ENCODE data around the gene METTL23. TPM values are rescaled to one million over a fixed set of nuclear protein-coding genes. Genes with fewer than 3 reads are reported as not detected.

METTL23 gene
- polyA plus RNA-seq, 1 donor from 2014 or later, result 59.8 TPM

DNA sequence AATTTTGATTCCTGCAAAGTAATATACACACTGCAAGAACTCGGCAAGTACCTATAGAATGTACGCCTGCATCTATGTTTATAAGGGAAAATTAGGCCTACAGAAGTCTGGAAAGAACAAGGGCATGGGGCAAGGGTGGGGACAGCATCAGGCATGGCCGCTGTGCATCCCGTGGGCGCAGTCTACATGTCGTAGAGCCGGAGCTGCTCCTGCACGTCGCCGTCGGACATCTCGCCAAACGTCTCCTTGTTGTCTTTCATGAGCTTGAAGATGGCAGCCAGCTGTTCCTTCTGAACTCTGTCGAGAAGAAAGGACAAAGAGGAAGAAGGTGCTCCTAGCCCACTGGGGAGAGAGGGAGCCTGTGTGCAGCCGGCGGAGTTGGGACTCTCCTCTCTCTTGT lies 49.2 kb upstream of the METTL23 start (continued):
- TF ChIP-seq, protein P1, sequence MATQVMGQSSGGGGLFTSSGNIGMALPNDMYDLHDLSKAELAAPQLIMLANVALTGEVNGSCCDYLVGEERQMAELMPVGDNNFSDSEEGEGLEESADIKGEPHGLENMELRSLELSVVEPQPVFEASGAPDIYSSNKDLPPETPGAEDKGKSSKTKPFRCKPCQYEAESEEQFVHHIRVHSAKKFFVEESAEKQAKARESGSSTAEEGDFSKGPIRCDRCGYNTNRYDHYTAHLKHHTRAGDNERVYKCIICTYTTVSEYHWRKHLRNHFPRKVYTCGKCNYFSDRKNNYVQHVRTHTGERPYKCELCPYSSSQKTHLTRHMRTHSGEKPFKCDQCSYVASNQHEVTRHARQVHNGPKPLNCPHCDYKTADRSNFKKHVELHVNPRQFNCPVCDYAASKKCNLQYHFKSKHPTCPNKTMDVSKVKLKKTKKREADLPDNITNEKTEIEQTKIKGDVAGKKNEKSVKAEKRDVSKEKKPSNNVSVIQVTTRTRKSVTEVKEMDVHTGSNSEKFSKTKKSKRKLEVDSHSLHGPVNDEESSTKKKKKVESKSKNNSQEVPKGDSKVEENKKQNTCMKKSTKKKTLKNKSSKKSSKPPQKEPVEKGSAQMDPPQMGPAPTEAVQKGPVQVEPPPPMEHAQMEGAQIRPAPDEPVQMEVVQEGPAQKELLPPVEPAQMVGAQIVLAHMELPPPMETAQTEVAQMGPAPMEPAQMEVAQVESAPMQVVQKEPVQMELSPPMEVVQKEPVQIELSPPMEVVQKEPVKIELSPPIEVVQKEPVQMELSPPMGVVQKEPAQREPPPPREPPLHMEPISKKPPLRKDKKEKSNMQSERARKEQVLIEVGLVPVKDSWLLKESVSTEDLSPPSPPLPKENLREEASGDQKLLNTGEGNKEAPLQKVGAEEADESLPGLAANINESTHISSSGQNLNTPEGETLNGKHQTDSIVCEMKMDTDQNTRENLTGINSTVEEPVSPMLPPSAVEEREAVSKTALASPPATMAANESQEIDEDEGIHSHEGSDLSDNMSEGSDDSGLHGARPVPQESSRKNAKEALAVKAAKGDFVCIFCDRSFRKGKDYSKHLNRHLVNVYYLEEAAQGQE (IDR thresholded peaks at IDR 0.05; ENCODE audit: borderline replicate concordance), result no peak
- TF ChIP-seq RAD21 (conservative IDR thresholded peaks at IDR 0.05) (no peak), TAF1 (IDR thresholded peaks at IDR 0.05; ENCODE audit: low read depth) (no peak)

DNA sequence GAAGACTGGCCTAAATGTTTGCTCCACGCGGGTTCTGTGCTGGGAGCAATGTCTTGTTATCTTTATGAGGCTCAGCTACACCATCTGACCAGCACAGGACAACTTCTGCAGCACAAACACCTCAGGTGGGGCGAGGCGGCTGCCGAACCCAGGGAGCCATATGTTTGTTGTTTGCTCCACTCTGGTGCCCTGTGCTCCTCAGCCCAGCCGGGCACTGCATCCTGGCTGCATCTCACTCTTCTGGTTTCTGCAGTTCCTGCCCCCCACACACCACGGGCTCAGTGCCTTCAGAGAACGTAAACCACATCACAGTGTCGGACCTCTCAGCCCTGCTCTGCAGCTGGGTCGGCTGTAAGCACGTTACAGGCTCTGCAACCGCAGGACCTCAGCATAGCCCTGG lies 48.3 kb upstream of the METTL23 start:
- Histone ChIP-seq H3K9me3 (ENCODE audit: low read length) (no peaks in the 10 kb centered on the region), H3K36me3 (ENCODE audit: insufficient read depth, low read length) (no peaks in the 10 kb centered on the region), H2AFZ (ENCODE audit: low read depth, low read length) (no peak overlapping the region), H3K79me2 (replicated peaks; ENCODE audit: insufficient read depth, low read length) (no peaks in the 10 kb centered on the region), H3K27ac (ENCODE audit: low read length) (no peak overlapping the region), H3K9me2 (ENCODE audit: insufficient read depth, low read length) (no peaks in the 10 kb centered on the region), H3K27me3 (ENCODE audit: insufficient read depth, low read depth, low read length) (no peaks in the 10 kb centered on the region), H3K4me3 (ENCODE audit: low read length) (no peak overlapping the region), H3F3A (ENCODE audit: insufficient read depth, low read length, poor library complexity, severe bottlenecking) (no peaks in the 10 kb centered on the region), H3K4me2 (ENCODE audit: low read length) (no peak overlapping the region), H4K20me1 (ENCODE audit: insufficient read depth) (no peaks in the 10 kb centered on the region), H3K9ac (ENCODE audit: low read length) (no peak overlapping the region)
- TF ChIP-seq SMC3 (conservative IDR thresholded peaks at IDR 0.05; ENCODE audit: poor library complexity) (no peak), MXI1 (conservative IDR thresholded peaks at IDR 0.05; ENCODE audit: poor library complexity, severe bottlenecking) (no peak), RAD21 (conservative IDR thresholded peaks at IDR 0.05) (no peak), POLR2AphosphoS5 (IDR thresholded peaks at IDR 0.05) (no peak), EZH2 (IDR thresholded peaks at IDR 0.05; ENCODE audit: borderline replicate concordance, insufficient read depth, low read length, poor library complexity, severe bottlenecking) (no peak), EP300 (conservative IDR thresholded peaks at IDR 0.05; ENCODE audit: poor library complexity, severe bottlenecking) (no peak)
- TF ChIP-seq, protein P1 (IDR thresholded peaks at IDR 0.05; ENCODE audit: borderline replicate concordance), result no peak
- TF ChIP-seq, protein P2, sequence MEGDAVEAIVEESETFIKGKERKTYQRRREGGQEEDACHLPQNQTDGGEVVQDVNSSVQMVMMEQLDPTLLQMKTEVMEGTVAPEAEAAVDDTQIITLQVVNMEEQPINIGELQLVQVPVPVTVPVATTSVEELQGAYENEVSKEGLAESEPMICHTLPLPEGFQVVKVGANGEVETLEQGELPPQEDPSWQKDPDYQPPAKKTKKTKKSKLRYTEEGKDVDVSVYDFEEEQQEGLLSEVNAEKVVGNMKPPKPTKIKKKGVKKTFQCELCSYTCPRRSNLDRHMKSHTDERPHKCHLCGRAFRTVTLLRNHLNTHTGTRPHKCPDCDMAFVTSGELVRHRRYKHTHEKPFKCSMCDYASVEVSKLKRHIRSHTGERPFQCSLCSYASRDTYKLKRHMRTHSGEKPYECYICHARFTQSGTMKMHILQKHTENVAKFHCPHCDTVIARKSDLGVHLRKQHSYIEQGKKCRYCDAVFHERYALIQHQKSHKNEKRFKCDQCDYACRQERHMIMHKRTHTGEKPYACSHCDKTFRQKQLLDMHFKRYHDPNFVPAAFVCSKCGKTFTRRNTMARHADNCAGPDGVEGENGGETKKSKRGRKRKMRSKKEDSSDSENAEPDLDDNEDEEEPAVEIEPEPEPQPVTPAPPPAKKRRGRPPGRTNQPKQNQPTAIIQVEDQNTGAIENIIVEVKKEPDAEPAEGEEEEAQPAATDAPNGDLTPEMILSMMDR (IDR thresholded peaks at IDR 0.05; ENCODE audit: poor library complexity, severe bottlenecking), result no peak
